OCI-M2 (cell line): Measurements from ENCODE around the gene CFAP100.

ENCODE experiments used
- DNase-seq: peaks from one replicate; lab custom pipeline; 2025; ENCODE audit not compliant: unreplicated experiment; lab: John Stamatoyannopoulos, UW

CFAP100 gene

GRCh38 chr3:126373682-126374601, 20.8 kb upstream of the CFAP100 start:
- no peak for DNase-seq

GRCh38 chr3:126375835-126376331, 18.8 kb upstream of the CFAP100 start:
- DNase-seq, result no peak

GRCh38 chr3:126376444-126376843, 18.3 kb upstream of the CFAP100 start:
- no peak for DNase-seq

GRCh38 chr3:126377211-126377610, 17.5 kb upstream of the CFAP100 start:
- DNase-seq, result no peak

DNA sequence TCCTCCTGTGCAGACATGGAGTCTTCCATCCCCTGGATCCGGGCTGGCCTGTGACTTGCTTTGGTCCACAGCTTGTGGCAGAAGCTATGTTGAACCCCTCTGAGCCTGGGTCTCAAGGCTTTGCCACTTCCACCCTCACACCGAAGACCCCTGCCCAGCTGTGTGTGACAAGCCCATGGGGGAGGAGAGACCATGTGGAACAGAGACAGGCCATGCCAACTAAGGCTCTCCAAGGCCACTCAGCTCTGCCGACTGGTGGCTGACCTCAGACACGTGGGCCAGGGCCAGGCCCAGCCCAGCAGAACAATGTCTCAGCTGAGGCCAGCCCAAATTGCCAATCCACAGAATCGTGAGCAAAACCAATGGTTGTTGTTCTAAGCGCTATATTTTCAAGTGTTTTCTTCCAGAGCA, 16.4 kb upstream of the CFAP100 start:
- no peak for DNase-seq

GRCh38 chr3:126380011-126380768, 14.5 kb upstream of the CFAP100 start:
- DNase-seq, result no peak

DNA sequence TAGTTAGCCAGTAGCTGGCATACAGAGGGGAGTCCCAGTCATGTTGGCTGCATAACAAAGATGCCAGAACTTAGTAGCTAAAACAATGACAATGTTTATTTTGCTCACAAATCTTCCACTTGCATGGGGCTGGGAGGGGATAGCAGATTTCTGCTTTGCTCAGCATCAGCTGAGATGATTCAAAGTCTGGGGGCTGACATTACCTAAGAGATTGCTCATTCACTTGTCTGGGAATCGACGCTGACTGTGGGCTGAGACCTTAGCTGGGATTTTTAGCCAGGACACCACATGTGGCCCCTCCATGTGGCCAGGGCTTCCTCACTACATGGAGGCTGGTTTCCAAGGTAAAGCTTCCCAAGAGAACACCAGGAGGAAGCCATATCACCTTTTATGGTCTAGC, 12.7 kb upstream of the CFAP100 start:
- no peak for DNase-seq

DNA sequence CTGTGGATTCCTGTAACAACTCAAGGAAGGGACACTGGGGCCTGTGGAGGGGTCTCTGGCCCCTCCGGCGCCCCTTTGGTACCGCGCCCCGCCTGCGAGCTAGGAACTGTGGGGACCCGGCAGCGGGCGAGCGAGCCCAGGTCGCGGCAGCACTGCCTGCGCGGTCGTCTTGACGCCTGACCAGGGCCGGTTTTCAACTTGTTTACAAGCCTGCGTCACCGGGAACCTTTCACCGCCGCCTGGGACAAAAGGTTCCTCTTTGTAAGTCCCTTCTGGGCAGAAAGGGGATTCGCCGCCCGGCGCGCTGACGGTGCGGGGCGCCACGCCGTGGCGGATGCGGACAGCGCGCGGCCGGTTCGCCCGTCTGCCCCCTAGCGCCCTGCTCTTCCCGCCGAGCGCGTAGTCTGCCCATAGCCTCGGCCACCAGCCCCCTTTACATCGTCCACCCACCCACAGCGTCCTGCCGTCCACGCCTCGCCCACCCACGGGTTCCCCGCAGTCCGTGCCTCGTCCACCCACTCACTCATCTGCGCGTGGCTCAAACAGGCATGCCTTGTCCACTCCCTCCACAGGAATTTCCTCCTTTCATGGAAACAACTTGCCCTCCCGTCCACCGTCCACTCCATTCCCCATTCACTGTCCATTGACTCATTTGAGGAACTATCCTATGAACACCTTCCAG, 5.5 kb upstream of the CFAP100 start:
- DNase-seq, result peak; percentile 46

DNA sequence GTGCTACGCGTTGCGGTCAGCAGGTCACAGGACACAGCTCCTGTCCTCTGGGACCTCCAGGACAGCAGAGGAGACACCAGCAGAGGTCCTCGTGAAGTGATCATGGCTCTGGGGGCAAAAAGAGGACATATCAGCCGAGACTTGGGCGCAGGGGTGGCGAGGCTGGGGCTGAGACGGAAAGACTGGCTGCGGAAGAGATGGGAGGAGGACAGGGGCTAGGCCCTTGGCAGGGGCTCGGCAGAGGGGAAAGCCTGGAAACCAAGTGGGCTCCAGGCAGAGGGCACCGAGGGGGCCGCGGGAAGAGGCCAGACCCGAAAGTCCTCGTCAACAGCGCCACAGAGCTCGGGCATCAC, 4.9 kb upstream of the CFAP100 start:
- no peak for DNase-seq

DNA sequence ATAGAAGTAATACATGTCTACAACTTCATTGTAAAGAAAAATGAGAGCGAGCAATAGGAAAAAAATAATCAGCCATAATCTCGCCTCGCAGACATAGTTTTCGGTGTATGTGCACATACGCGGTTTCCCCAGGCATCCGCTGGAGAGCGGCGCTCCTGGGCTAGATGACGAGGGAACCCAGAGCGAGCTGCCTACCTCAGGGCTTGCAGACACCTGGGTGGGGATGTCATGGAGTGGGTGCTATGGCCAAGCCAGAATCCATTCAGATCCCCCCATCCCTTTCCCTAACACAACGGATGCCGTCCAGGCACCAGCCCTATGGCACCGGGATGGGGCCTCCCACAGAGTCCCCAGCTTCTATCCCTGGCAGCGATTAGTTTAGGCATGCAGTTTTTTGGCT, 4.5 kb upstream of the CFAP100 start:
- no peak for DNase-seq

GRCh38 chr3:126390751-126391150, 4.0 kb upstream of the CFAP100 start:
- DNase-seq, result no peak

- DNase-seq, result no peak
These were observed 3.1 kb upstream of the CFAP100 start for GRCh38 chr3:126391631-126392030.

DNA sequence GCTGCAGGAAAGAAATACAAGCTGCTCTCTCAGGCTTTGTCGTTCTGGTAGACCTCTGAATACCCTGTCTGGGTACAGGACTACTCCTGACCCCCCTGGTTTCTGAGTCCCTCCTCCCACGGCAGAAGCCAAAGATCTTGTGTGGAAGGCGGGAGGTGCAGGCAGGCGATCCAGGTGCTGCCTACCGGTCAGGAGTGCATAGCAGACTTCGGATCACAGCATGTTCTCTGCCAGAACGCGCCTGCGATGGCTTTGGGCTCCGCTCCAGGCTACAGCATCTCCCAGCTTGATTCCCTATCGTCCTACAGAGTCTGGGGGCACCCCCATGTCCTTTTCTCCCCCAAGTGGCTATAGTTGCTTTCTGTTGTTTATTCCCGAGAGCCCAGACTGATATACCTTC, 2.5 kb upstream of the CFAP100 start:
- no peak for DNase-seq

DNA sequence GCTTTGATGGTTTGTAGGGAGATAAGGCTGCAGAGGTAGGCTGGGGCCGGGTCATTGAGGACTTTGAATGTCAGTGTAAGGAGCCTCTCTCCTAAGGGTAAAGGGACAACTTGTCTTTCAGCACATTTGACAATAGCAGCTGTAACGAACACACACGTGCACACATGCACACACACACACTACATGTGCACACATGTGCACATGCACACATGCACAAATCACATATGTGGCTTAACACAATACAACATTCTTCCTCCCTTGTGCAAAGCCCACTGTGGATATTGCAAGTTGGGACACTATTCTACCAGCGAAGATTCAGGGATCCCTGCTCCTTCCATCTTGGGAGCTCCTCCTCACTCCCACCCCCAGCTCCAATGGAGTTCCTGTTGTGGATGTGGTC, 1.1 kb upstream of the CFAP100 start:
- DNase-seq, result no peak

DNA sequence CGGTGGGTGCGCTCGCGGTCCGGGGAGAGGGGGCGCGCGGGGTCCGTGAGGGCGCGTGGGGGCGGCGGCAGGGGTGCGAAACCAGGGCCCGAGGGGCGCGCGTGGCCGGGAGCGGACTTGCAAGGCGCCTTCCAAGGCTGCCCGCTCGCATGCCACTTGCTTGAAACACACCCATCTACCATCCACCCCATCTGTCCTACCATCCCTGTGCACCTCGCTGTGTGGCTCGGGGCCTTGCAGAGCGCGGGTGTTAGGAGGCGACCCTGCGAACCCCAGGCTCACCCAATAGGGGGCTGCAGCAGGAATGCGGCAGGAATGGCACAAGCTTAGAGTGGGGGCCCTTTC, 240 bp downstream of the CFAP100 start:
- no peak for DNase-seq

DNA sequence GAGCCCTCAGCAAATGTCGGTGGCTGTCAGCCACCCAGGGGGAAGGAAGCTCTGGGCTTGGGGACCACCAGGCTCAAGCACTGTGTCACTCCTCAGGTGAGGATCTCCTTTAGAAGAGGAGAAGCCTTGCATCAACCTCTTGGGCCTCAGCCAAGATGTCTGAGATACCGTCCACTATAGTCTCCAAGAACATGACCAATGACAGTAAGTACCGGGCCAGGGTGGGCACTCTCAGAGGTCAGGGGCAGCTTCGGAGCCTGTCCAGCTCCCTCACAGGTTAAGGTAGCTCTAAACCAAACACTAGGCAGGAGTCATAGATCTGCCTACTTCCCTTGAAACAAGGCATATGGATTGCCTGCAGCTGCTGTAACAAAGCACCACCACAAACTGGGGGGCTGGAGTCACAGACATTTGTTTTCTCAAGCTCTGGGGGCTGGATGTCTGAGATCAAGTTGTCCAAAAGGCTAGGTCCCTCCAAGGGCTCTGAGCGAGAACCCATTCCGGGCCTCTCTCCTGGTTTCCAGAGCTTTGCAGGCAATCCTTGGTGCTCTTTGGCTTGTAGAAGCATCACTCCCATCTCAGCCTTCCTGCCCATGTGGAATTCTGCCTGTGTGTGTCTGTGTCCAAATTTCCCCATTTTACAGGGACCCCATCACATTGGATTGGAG, 1.3 kb downstream of the CFAP100 start:
- DNase-seq, result no peak

DNA sequence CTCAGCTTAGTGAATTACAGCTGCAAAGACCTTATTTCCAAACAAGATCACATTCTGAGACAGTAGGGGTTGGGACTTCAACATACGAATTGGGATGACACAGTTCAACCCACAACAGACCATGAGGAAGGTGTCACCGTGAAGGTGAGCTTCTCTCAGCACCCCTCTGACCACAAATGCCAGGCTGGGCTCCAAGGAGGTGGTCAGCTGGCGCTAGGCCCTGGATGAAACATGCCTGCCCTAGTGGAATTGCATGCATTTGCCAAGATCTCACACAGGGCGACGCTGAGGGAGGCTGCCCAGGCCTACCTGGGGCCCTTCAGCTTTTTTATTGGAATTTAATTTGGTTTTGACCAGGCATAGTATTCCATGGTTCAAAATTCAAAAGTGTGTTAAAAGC, 1.8 kb downstream of the CFAP100 start:
- DNase-seq, result no peak

DNA sequence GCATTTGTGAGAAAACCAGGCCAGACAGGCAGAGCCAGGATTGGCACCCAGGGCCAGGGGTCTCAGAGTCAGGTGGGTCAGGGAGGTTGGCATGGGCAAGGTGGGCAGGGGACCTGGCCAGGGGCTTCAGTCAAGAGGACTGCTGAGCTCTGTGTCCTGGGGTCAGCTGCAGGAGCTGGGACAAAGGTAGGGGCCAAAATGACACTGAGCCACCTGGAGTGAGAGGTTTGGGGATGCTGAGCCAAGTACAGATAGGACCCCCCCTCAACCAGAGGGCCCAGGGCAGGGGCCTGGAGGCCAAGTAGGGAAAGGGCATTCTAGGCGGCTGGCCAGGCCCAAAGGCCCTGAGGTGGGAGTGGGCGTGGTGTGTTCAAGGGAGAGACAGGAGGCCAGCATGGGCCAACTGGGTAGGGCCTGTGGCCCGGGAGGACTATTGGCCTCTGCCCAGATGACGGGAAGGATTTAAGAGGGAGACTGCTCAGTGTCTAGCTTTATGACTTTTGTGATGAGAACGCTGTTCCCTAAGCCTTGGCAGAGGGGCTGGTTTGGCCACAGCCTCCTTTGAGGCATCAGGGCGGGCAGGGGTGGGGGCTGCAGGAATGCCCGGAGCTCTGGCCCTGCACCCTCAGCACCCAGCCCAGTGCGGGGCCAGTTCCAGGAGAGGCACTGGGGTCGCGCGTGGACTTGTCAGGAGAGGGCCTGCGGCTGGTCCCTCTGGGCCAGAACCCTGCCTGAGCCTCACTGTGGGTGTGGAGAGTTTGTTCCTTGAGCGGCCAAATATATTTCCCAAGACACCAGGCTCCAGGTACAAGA, 3.1 kb downstream of the CFAP100 start:
- no peak for DNase-seq

DNA sequence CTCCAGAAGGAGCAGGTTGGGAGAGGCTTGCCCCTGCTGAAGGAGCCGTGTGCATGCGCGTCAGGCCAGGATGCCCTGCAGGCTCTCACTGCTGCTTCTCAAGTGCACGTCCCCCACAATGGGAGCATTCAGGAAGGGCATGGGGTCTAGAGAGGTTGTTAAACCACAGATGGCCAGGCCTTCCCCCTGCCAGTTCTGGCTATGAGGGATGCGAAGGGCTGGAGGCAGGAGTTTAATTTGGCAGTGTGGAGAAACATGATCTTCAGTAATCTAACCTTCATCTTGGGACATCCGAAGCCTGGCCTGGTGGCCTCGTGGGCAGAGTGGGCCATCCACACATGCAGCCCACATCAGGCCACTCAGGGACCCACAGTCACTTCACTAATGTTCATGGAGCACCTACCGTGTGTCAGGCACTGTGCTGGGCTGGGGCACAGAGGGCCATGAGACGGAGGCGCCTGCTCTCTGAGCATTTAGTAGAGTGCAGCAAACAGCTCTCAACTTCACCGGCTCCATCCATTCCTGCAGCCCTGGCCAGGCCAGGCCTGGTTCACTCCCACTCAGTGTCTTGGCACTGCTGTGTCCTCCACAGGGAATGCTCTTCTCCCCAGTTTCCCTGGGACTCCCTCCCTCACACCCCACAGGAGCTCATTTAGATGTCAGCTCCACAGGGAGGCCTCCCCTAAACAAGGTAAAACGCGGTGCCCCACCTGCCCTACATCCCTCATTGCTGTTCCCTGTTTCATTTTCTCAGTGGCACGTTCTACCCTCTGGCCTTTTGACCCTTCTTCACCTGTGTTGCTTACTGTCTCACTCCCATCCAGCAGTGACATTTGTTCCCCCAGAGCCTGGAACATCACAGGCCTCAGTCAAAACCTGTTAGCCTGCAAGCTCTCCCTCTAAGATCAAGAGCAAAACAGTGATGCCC, 4.0 kb downstream of the CFAP100 start:
- no peak for DNase-seq
